Endodermal cell (in vitro differentiated cells): ENCODE results near the gene PRKAB2. TPM values are rescaled to one million over a fixed set of nuclear protein-coding genes. Genes with fewer than 3 reads are reported as not detected.

ENCODE experiments used
- DNase-seq: peaks from one replicate; pipeline ENCODE4 v3.0.0-alpha.2; 2017
- H3K27ac ChIP-seq: 2 replicates; pipeline ENCODE4 v1.5.1; 2013; ENCODE audit warnings: mild to moderate bottlenecking, low read depth, low read length, moderate library complexity
- H3K27me3 ChIP-seq: 2 replicates; pipeline ENCODE4 v1.6.1; 2013; ENCODE audit warnings: mild to moderate bottlenecking, low read length, moderate library complexity; ENCODE audit not compliant: insufficient read depth, control insufficient read depth, poor library complexity, severe bottlenecking
- H3K36me3 ChIP-seq: 2 replicates; pipeline ENCODE4 v1.7.0; 2013; ENCODE audit warnings: mild to moderate bottlenecking, low read length, moderate library complexity; ENCODE audit not compliant: control insufficient read depth, insufficient read depth
- H3K4me1 ChIP-seq: one replicate; pipeline ENCODE4 v1.7.0; 2013; ENCODE audit warnings: low read length; ENCODE audit not compliant: control insufficient read depth, insufficient read depth
- H3K4me3 ChIP-seq: 2 replicates; pipeline ENCODE4 v1.5.1; 2013; ENCODE audit warnings: mild to moderate bottlenecking, low read length, moderate library complexity
- H3K9ac ChIP-seq: 2 replicates; pipeline ENCODE4 v1.6.1; 2013; ENCODE audit warnings: mild to moderate bottlenecking, low read length, moderate library complexity; ENCODE audit not compliant: poor library complexity, severe bottlenecking; ENCODE audit errors: extremely low read depth
- H3K9me3 ChIP-seq: 2 replicates; pipeline ENCODE4 v1.6.1; 2013; ENCODE audit warnings: mild to moderate bottlenecking, low read length, moderate library complexity; ENCODE audit not compliant: control insufficient read depth
- H3K27ac Mint-ChIP-seq: 2 replicates; pipeline ENCODE4 v1.8.0; 2020; ENCODE audit warnings: mixed read lengths
- H3K27me3 Mint-ChIP-seq: 2 replicates; pipeline ENCODE4 v1.8.0; 2021; ENCODE audit warnings: mild to moderate bottlenecking, mixed read lengths; ENCODE audit not compliant: insufficient read depth
- H3K36me3 Mint-ChIP-seq: 2 replicates; pipeline ENCODE4 v1.8.0; 2020; ENCODE audit warnings: low read depth, mixed read lengths
- H3K4me1 Mint-ChIP-seq: 2 replicates; pipeline ENCODE4 v1.8.0; 2020; ENCODE audit warnings: mixed read lengths
- H3K4me3 Mint-ChIP-seq: 2 replicates; pipeline ENCODE4 v1.8.0; 2020; ENCODE audit warnings: mild to moderate bottlenecking, moderate library complexity, mixed read lengths
- H3K9me3 Mint-ChIP-seq: 2 replicates; pipeline ENCODE4 v1.8.0; 2020; ENCODE audit warnings: mild to moderate bottlenecking, mixed read lengths
- WGBS, 2 experiments: methylation state at CpG; one replicate each; pipeline versions ENCODE4 v1.1.5 to v1.1.7; 2013; ENCODE audit warnings: missing lambda C conversion rate in 2 of 2, mixed read lengths in 1 of 2; ENCODE audit not compliant: insufficient coverage in 1 of 2, insufficient read length in 1 of 2; 5-methylcytosine and 5-hydroxymethylcytosine counted together
- total RNA-seq, 2 donors: library from RNA; stranded (reverse); fragmentation: NEBNext Ultra II Directional in 1 of 2; extraction: Animal tissue kit (Norgen Biotek cat#: 25700) in 1 of 2; gene quantifications; 2 replicates in 1 of 2; 3 replicates in 1 of 2; pipeline ENCODE4 v1.2.1, GENCODE V29; 2021
- TF ChIP-seq, protein P1 (sequence below): fragments of 200-600 bp; sonication (generic); conservative IDR thresholded peaks from 2 replicates; pipeline ENCODE4 v1.5.0; 2021; ENCODE audit warnings: antibody characterized with exemption, mild to moderate bottlenecking

Gene PRKAB2
- total RNA-seq, 2 donors from 2014 or later: 50.5 to 83.5 TPM

DNA sequence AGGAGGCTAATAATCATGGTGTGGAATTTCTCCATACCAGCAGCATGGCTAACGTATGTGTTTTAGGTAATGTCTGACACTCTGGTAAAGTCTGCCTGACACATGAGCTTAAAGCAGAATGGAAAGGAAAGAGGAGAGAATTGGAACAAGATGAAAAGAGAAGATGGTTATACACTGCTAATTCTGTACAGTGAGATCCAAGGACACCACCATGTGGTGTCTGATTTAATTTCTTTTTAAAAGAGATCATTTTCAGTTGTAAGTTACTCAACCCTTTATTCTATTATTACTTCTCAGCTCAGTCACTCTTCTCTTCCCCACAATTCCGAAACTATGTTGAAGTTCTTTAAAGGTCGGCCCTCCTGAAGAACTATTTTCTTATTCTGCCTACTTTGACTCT, 15.6 kb downstream of the PRKAB2 start:
- no peak overlapping the region for H3K4me3 Mint-ChIP-seq

DNA sequence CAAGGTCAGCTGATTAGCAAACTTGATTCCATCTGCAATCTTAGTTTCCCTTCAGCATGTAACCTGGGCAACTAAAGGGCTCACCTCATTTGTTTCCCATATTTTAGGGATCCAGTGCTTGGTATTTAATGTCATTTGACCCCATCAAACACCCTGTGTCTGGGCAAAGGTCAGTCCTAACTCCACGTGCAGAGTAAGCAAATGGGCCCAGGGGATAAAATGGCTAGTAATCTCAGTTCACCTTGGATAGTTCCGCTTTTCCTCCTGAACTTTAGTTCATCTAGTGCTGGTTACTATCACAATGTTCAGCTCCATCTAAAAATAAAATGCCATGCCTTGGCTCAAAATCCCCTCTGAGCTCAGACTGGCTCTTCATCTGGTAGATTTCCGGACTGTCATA, 19.5 kb downstream of the PRKAB2 start:
- H3K27ac ChIP-seq: no peak overlapping the region
- no peaks in the 10 kb centered on the region for H3K27me3 ChIP-seq
- peaks cover 28% of the 10 kb centered on the region for H3K36me3 Mint-ChIP-seq
- no peak overlapping the region for H3K9ac ChIP-seq
- peaks cover 13% of the 10 kb centered on the region for H3K4me1 Mint-ChIP-seq
- peaks cover 45% of the 10 kb centered on the region for H3K36me3 ChIP-seq
- H3K27me3 Mint-ChIP-seq: no peaks in the 10 kb centered on the region
- no peak for DNase-seq
- 90 to 91% methylated on average over 2 to 3 of the region's 3 CpGs for WGBS, 2 experiments
- no peak overlapping the region for H3K27ac Mint-ChIP-seq
- no peak overlapping the region for H3K4me3 ChIP-seq
- peaks cover 4% of the 10 kb centered on the region for H3K9me3 ChIP-seq
- no peaks in the 10 kb centered on the region for H3K9me3 Mint-ChIP-seq
- TF ChIP-seq, protein P1, sequence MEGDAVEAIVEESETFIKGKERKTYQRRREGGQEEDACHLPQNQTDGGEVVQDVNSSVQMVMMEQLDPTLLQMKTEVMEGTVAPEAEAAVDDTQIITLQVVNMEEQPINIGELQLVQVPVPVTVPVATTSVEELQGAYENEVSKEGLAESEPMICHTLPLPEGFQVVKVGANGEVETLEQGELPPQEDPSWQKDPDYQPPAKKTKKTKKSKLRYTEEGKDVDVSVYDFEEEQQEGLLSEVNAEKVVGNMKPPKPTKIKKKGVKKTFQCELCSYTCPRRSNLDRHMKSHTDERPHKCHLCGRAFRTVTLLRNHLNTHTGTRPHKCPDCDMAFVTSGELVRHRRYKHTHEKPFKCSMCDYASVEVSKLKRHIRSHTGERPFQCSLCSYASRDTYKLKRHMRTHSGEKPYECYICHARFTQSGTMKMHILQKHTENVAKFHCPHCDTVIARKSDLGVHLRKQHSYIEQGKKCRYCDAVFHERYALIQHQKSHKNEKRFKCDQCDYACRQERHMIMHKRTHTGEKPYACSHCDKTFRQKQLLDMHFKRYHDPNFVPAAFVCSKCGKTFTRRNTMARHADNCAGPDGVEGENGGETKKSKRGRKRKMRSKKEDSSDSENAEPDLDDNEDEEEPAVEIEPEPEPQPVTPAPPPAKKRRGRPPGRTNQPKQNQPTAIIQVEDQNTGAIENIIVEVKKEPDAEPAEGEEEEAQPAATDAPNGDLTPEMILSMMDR: no peak
- no peak overlapping the region for H3K4me3 Mint-ChIP-seq
- H3K4me1 ChIP-seq: peaks cover 2% of the 10 kb centered on the region

More for the DNA sequence above, 15.6 kb downstream of the PRKAB2 start:
- Histone ChIP-seq H3K27ac (no peak overlapping the region), H3K9ac (no peak overlapping the region), H3K27me3 (no peaks in the 10 kb centered on the region), H3K36me3 (peaks cover 81% of the 10 kb centered on the region), H3K4me1 (peaks cover 2% of the 10 kb centered on the region), H3K4me3 (no peak overlapping the region), H3K9me3 (no peaks in the 10 kb centered on the region)
- DNase-seq: no peak
- Mint-ChIP-seq H3K4me1 (peaks cover 12% of the 10 kb centered on the region), H3K27me3 (no peaks in the 10 kb centered on the region), H3K27ac (no peak overlapping the region), H3K36me3 (peaks cover 62% of the 10 kb centered on the region), H3K9me3 (no peaks in the 10 kb centered on the region)
- 93 to 100% methylated on average over 3 of the region's 3 CpGs for WGBS, 2 experiments
- TF ChIP-seq, protein P1: no peak

DNA sequence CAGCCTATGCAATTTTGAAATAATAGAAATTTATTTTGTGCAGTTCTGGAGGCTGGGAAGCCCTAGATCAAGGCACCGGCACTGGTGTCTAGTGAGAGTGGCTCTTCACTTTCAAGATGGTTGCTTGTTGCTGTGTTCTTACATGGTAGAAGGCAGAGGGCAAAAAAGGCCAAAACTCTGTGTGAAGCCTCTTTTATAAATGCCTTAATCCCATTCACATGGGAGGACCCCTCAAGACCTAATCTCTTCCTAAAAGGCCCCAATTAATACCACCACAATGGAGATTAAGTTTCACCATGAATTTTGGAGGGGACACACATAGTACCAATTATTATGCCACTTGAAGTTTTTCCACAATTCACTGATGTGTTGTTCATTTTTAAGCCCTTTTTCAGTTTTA, 21.0 kb downstream of the PRKAB2 start:
- Mint-ChIP-seq H3K4me3 (no peak overlapping the region), H3K4me1 (peaks cover 10% of the 10 kb centered on the region), H3K27ac (no peak overlapping the region), H3K9me3 (no peaks in the 10 kb centered on the region), H3K36me3 (peaks cover 15% of the 10 kb centered on the region), H3K27me3 (no peaks in the 10 kb centered on the region)
- Histone ChIP-seq H3K9ac (no peak overlapping the region), H3K4me1 (peaks cover 2% of the 10 kb centered on the region), H3K36me3 (peaks cover 31% of the 10 kb centered on the region), H3K27me3 (no peaks in the 10 kb centered on the region), H3K9me3 (peaks cover 4% of the 10 kb centered on the region), H3K27ac (no peak overlapping the region), H3K4me3 (no peak overlapping the region)
- no peak for DNase-seq
- 100% methylated on average over 1 of the region's 1 CpG for WGBS, 2 experiments
- TF ChIP-seq, protein P1: no peak
